CD4-positive, alpha-beta T cell treated with Interferon gamma for 1 hour (primary cell): ENCODE data around the gene SAMD11.
"Not testable (repeated sequence)": the region's sequence is repeated elsewhere in the genome, so short reads cannot be mapped to it uniquely, and the experiment has no call there.

Source experiments
- DNase-seq: peaks from one replicate; pipeline ENCODE4 v3.0.0-alpha.2; 2020

Gene SAMD11

GRCh38 chr1:923131-923990 is at the start of gene SAMD11:
SAMD11 (plus strand) TSS chr1:923923; CDS start chr1:924432, 509 bp downstream.
- peak; percentile 42 for DNase-seq

- DNase-seq: not testable (repeated sequence)
Observed at GRCh38 chr1:876428-877208, 47.1 kb upstream of the SAMD11 start.

GRCh38 chr1:877209-877986 is 46.3 kb upstream of the SAMD11 start:
- DNase-seq: not testable (repeated sequence)

GRCh38 chr1:880511-880910 is 43.2 kb upstream of the SAMD11 start:
- DNase-seq: not testable (repeated sequence)

- DNase-seq: not testable (repeated sequence)
Observed at GRCh38 chr1:880915-881314, 42.8 kb upstream of the SAMD11 start.

- no peak for DNase-seq
Observed at GRCh38 chr1:886311-886710, 37.4 kb upstream of the SAMD11 start.

- no peak for DNase-seq
Observed at GRCh38 chr1:886760-887159, 37.0 kb upstream of the SAMD11 start.

- no peak for DNase-seq
Observed at GRCh38 chr1:888297-888696, 35.4 kb upstream of the SAMD11 start.

GRCh38 chr1:889774-890173 is 33.9 kb upstream of the SAMD11 start:
- not testable (repeated sequence) for DNase-seq

GRCh38 chr1:890234-890633 is 33.5 kb upstream of the SAMD11 start:
- not testable (repeated sequence) for DNase-seq

GRCh38 chr1:890661-891060 is 33.1 kb upstream of the SAMD11 start:
- no peak for DNase-seq

GRCh38 chr1:897226-897625 is 26.5 kb upstream of the SAMD11 start:
- no peak for DNase-seq

- DNase-seq: not testable (repeated sequence)
Observed at GRCh38 chr1:897951-898350, 25.8 kb upstream of the SAMD11 start.

- no peak for DNase-seq
Observed at GRCh38 chr1:899636-900317, 23.9 kb upstream of the SAMD11 start.

- no peak for DNase-seq
Observed at GRCh38 chr1:901108-901859, 22.4 kb upstream of the SAMD11 start.

- no peak for DNase-seq
Observed at GRCh38 chr1:902802-903201, 20.9 kb upstream of the SAMD11 start.

GRCh38 chr1:903305-903704 is 20.4 kb upstream of the SAMD11 start:
- no peak for DNase-seq

GRCh38 chr1:903721-904271 is 19.9 kb upstream of the SAMD11 start:
- no peak for DNase-seq

GRCh38 chr1:904310-904950 is 19.3 kb upstream of the SAMD11 start:
- DNase-seq: peak; percentile 82

- DNase-seq: peak; percentile 22
Observed at GRCh38 chr1:905071-905749, 18.5 kb upstream of the SAMD11 start.
